ENCODE data around the gene MYO5B. TPM values are rescaled to one million over a fixed set of nuclear protein-coding genes. Genes with fewer than 3 reads are reported as not detected.

MYO5B gene
- polyA plus RNA-seq, 1 donor from 2014 or later, result 0.42 TPM

- Histone ChIP-seq H3K79me2 (replicated peaks; ENCODE audit: insufficient read depth, low read length) (no peaks in the 10 kb centered on the region), H4K20me1 (ENCODE audit: insufficient read depth) (no peaks in the 10 kb centered on the region)
- TF ChIP-seq RAD21 (conservative IDR thresholded peaks at IDR 0.05), result no peak
- TF ChIP-seq EZH2 (IDR thresholded peaks at IDR 0.05; ENCODE audit: borderline replicate concordance, insufficient read depth, low read length, poor library complexity, severe bottlenecking), result no peak
- TF ChIP-seq TAF1 (IDR thresholded peaks at IDR 0.05; ENCODE audit: low read depth), result no peak
- no peak for TF ChIP-seq EP300 (conservative IDR thresholded peaks at IDR 0.05; ENCODE audit: poor library complexity, severe bottlenecking)
- TF ChIP-seq POLR2AphosphoS5 (IDR thresholded peaks at IDR 0.05), result no peak
- TF ChIP-seq REST (IDR thresholded peaks at IDR 0.05; ENCODE audit: borderline replicate concordance), result no peak
- no peak for TF ChIP-seq MXI1 (conservative IDR thresholded peaks at IDR 0.05; ENCODE audit: poor library complexity, severe bottlenecking)
- TF ChIP-seq SMC3 (conservative IDR thresholded peaks at IDR 0.05; ENCODE audit: poor library complexity), result no peak
- no peak for TF ChIP-seq CTCF (IDR thresholded peaks at IDR 0.05; ENCODE audit: poor library complexity, severe bottlenecking)
These were observed 4.7 kb downstream of the MYO5B start for GRCh38 chr18:50190236-50190635.

GRCh38 chr18:50189160-50189559 is 5.8 kb downstream of the MYO5B start:
- H3K27me3 ChIP-seq (ENCODE audit: insufficient read depth, low read depth, low read length), result peaks cover 35% of the 10 kb centered on the region
- no peak overlapping the region for H3K27ac ChIP-seq (ENCODE audit: low read length)
- no peak overlapping the region for H3K4me2 ChIP-seq (ENCODE audit: low read length)

More at GRCh38 chr18:50190236-50190635, 4.7 kb downstream of the MYO5B start:
- H3K4me3 ChIP-seq (ENCODE audit: low read length), result no peak overlapping the region
- no peak overlapping the region for H3K4me2 ChIP-seq (ENCODE audit: low read length)
- H3K36me3 ChIP-seq (ENCODE audit: insufficient read depth, low read length), result no peaks in the 10 kb centered on the region
- H2AFZ ChIP-seq (ENCODE audit: low read depth, low read length), result no peak overlapping the region
- H3K9ac ChIP-seq (ENCODE audit: low read length), result no peak overlapping the region
- H3K27ac ChIP-seq (ENCODE audit: low read length), result no peak overlapping the region
- H3F3A ChIP-seq (ENCODE audit: insufficient read depth, low read length, poor library complexity, severe bottlenecking), result no peaks in the 10 kb centered on the region
- no peaks in the 10 kb centered on the region for H3K9me2 ChIP-seq (ENCODE audit: insufficient read depth, low read length)
- no peaks in the 10 kb centered on the region for H3K9me3 ChIP-seq (ENCODE audit: low read length)
- peaks cover 44% of the 10 kb centered on the region for H3K27me3 ChIP-seq (ENCODE audit: insufficient read depth, low read depth, low read length)

More at GRCh38 chr18:50189160-50189559, 5.8 kb downstream of the MYO5B start:
- TF ChIP-seq POLR2AphosphoS5 (IDR thresholded peaks at IDR 0.05), result no peak
- TF ChIP-seq MXI1 (conservative IDR thresholded peaks at IDR 0.05; ENCODE audit: poor library complexity, severe bottlenecking), result no peak
- no peak for TF ChIP-seq TAF1 (IDR thresholded peaks at IDR 0.05; ENCODE audit: low read depth)
- TF ChIP-seq SMC3 (conservative IDR thresholded peaks at IDR 0.05; ENCODE audit: poor library complexity), result no peak
- TF ChIP-seq REST (IDR thresholded peaks at IDR 0.05; ENCODE audit: borderline replicate concordance), result no peak
- TF ChIP-seq EP300 (conservative IDR thresholded peaks at IDR 0.05; ENCODE audit: poor library complexity, severe bottlenecking), result no peak
- no peak for TF ChIP-seq RAD21 (conservative IDR thresholded peaks at IDR 0.05)
- TF ChIP-seq EZH2 (IDR thresholded peaks at IDR 0.05; ENCODE audit: borderline replicate concordance, insufficient read depth, low read length, poor library complexity, severe bottlenecking), result no peak
- TF ChIP-seq CTCF (IDR thresholded peaks at IDR 0.05; ENCODE audit: poor library complexity, severe bottlenecking), result no peak
- Histone ChIP-seq H2AFZ (ENCODE audit: low read depth, low read length) (no peak overlapping the region), H3K79me2 (replicated peaks; ENCODE audit: insufficient read depth, low read length) (no peaks in the 10 kb centered on the region), H3K9me2 (ENCODE audit: insufficient read depth, low read length) (no peaks in the 10 kb centered on the region), H3K9ac (ENCODE audit: low read length) (no peak overlapping the region), H4K20me1 (ENCODE audit: insufficient read depth) (no peaks in the 10 kb centered on the region), H3K4me3 (ENCODE audit: low read length) (no peak overlapping the region), H3K9me3 (ENCODE audit: low read length) (no peaks in the 10 kb centered on the region), H3F3A (ENCODE audit: insufficient read depth, low read length, poor library complexity, severe bottlenecking) (no peaks in the 10 kb centered on the region), H3K36me3 (ENCODE audit: insufficient read depth, low read length) (no peaks in the 10 kb centered on the region)
